IMR-90 (cell line): ENCODE measurements around the gene PACSIN2. TPM values are rescaled to one million over a fixed set of nuclear protein-coding genes. Genes with fewer than 3 reads are reported as not detected.

Source experiments
- ATAC-seq: fragments of 200-7000 bp; cut with Tn5 transposase; 2 replicates; pipeline ENCODE4 v1.9.1; 2020; ENCODE audit warnings: low read depth, mild to moderate bottlenecking, moderate library complexity
- BruUV-seq: library from RNA; stranded (reverse); fragments of 400-500 nt; replicated peaks from 2 replicates; lab custom pipeline; 2021; lab: Mats Ljungman, UMichigan
- CTCF ChIA-PET: fragments of 300-600 bp; formaldehyde crosslinking; extraction: SDS; loops from one replicate; lab custom pipeline; 2021; ENCODE audit warnings: antibody characterized with exemption; lab: Yijun Ruan, JAX
- POLR2A ChIA-PET: fragments of 300-600 bp; sonication (Branson Sonifier 250); formaldehyde crosslinking; loops from one replicate; lab custom pipeline; 2022; ENCODE audit warnings: antibody characterized with exemption; ENCODE audit not compliant: unreplicated experiment; lab: Charles Lee
- DNase-seq: peaks from one replicate; pipeline ENCODE4 v3.0.0; 2013
- H2AFZ ChIP-seq: replicated peaks from 2 replicates; pipeline ENCODE3; 2013; ENCODE audit warnings: low read length, mild to moderate bottlenecking; ENCODE audit not compliant: poor library complexity
- H2AK5ac ChIP-seq: 2 replicates; pipeline ENCODE4 v1.6.1; 2013; ENCODE audit warnings: low read depth, low read length, inconsistent platforms
- H2AK9ac ChIP-seq: replicated peaks from 2 replicates; pipeline ENCODE3; 2013; ENCODE audit warnings: mild to moderate bottlenecking, low read depth, low read length, moderate library complexity; ENCODE audit not compliant: poor library complexity
- H2BK120ac ChIP-seq: 2 replicates; pipeline ENCODE4 v1.6.1; 2013; ENCODE audit warnings: low read depth, low read length, inconsistent platforms
- H2BK15ac ChIP-seq: 3 replicates; pipeline ENCODE4 v1.6.1; 2013; ENCODE audit warnings: low read depth, low read length, inconsistent platforms
- H2BK20ac ChIP-seq: 2 replicates; pipeline ENCODE4 v1.6.1; 2013; ENCODE audit warnings: low read depth, mild to moderate bottlenecking, inconsistent platforms, low read length, moderate library complexity
- H2BK5ac ChIP-seq: 2 replicates; pipeline ENCODE4 v1.6.1; 2013; ENCODE audit warnings: mild to moderate bottlenecking, low read depth, low read length, inconsistent platforms; ENCODE audit not compliant: poor library complexity, severe bottlenecking
- H3K14ac ChIP-seq: replicated peaks from 2 replicates; pipeline ENCODE4 v1.6.1; 2013; ENCODE audit warnings: low read depth, low read length, inconsistent platforms
- H3K18ac ChIP-seq: 2 replicates; pipeline ENCODE4 v1.6.1; 2013; ENCODE audit warnings: low read depth, low read length, control low read depth
- H3K23ac ChIP-seq: 2 replicates; pipeline ENCODE4 v1.6.1; 2013; ENCODE audit warnings: low read depth, low read length, inconsistent platforms
- H3K27ac ChIP-seq: 2 replicates; pipeline ENCODE4 v1.5.1; 2013; ENCODE audit warnings: mild to moderate bottlenecking, control low read depth, low read length; ENCODE audit not compliant: insufficient read depth
- H3K27me3 ChIP-seq: 2 replicates; pipeline ENCODE4 v1.6.1; 2013; ENCODE audit warnings: low read length; ENCODE audit not compliant: control insufficient read depth, insufficient read depth
- H3K36me3 ChIP-seq: 2 replicates; pipeline ENCODE4 v1.6.1; 2013; ENCODE audit warnings: low read length, mixed read lengths; ENCODE audit not compliant: control insufficient read depth, insufficient read depth
- H3K4ac ChIP-seq: 2 replicates; pipeline ENCODE4 v1.6.1; 2013; ENCODE audit warnings: low read depth, low read length, inconsistent platforms
- H3K4me1 ChIP-seq: 2 replicates; pipeline ENCODE4 v1.6.1; 2013; ENCODE audit warnings: low read length, mixed read lengths; ENCODE audit not compliant: control insufficient read depth, insufficient read depth
- H3K4me2 ChIP-seq: 2 replicates; pipeline ENCODE4 v1.6.1; 2013; ENCODE audit warnings: low read depth, mild to moderate bottlenecking, control low read depth, low read length, moderate library complexity
- H3K4me3 ChIP-seq: 2 replicates; pipeline ENCODE4 v1.5.1; 2013; ENCODE audit warnings: low read depth, mild to moderate bottlenecking, control low read depth, low read length, moderate library complexity; ENCODE audit not compliant: insufficient read depth
- H3K56ac ChIP-seq: 2 replicates; pipeline ENCODE4 v1.6.1; 2013; ENCODE audit warnings: low read length, inconsistent platforms; ENCODE audit not compliant: insufficient read depth; ENCODE audit errors: extremely low read depth
- H3K79me1 ChIP-seq, 2 experiments: 2 replicates each; pipeline ENCODE4 v1.6.1; 2013; ENCODE audit warnings: low read length in 2 of 2, inconsistent platforms in 1 of 2, low read depth in 1 of 2
- H3K9ac ChIP-seq: 2 replicates; pipeline ENCODE4 v1.6.1; 2013; ENCODE audit warnings: low read depth, low read length, control low read depth
- H3K9me1 ChIP-seq: 2 replicates; pipeline ENCODE4 v1.6.1; 2013; ENCODE audit warnings: low read length, inconsistent platforms; ENCODE audit not compliant: insufficient read depth
- H3K9me3 ChIP-seq: 2 replicates; pipeline ENCODE4 v1.6.1; 2013; ENCODE audit warnings: low read length; ENCODE audit not compliant: control insufficient read depth, insufficient read depth
- H4K20me1 ChIP-seq: 2 replicates; pipeline ENCODE4 v1.6.1; 2013; ENCODE audit warnings: low read length, inconsistent platforms; ENCODE audit not compliant: insufficient read depth
- H4K5ac ChIP-seq: 2 replicates; pipeline ENCODE4 v1.6.1; 2013; ENCODE audit warnings: mild to moderate bottlenecking, low read depth, low read length, control low read depth
- H4K8ac ChIP-seq, 2 experiments: 2 replicates each; pipeline ENCODE4 v1.6.1; 2013; ENCODE audit warnings: low read depth in 2 of 2, low read length in 2 of 2, control low read depth in 1 of 2, inconsistent platforms in 1 of 2
- H4K91ac ChIP-seq: 2 replicates; pipeline ENCODE4 v1.6.1; 2013; ENCODE audit warnings: low read depth, low read length, inconsistent platforms; ENCODE audit not compliant: insufficient read depth
- BHLHE40 ChIP-seq: fragments of 150-350 bp; IDR thresholded peaks from 2 replicates; pipeline ENCODE4 v1.6.1; 2016; ENCODE audit warnings: mild to moderate bottlenecking, low read depth, low read length
- CHD1 ChIP-seq: IDR thresholded peaks from 2 replicates; pipeline ENCODE4 v1.6.1; 2012; ENCODE audit warnings: low read depth, low read length, improper control_type of control experiment
- MAZ ChIP-seq: IDR thresholded peaks from 2 replicates; pipeline ENCODE4 v1.6.1; 2012; ENCODE audit warnings: low read depth, mild to moderate bottlenecking, low read length, improper control_type of control experiment, moderate library complexity, borderline replicate concordance
- POLR2A ChIP-seq: IDR thresholded peaks from 2 replicates; pipeline ENCODE4 v1.6.1; 2012; ENCODE audit warnings: mild to moderate bottlenecking, low read depth, low read length
- RAD21 ChIP-seq: IDR thresholded peaks from 2 replicates; pipeline ENCODE4 v1.6.1; 2012; ENCODE audit warnings: low read length, improper control_type of control experiment
- WGBS, 2 experiments: methylation state at CpG; one replicate each; pipeline versions ENCODE4 v1.1.5 to v1.1.7; 2013; ENCODE audit warnings: missing lambda C conversion rate in 2 of 2; ENCODE audit not compliant: insufficient read length in 1 of 2; ENCODE audit errors: extremely low coverage in 2 of 2; 5-methylcytosine and 5-hydroxymethylcytosine counted together
- dilution Hi-C: fragments of 300-500 bp; cut with HindIII; formaldehyde crosslinking; loops from one replicate; pipeline ENCODE4 v1.14.3; 2018; ENCODE audit warnings: low sequenced_read_pairs; ENCODE audit not compliant: unreplicated experiment
- in situ Hi-C: fragments of 300-500 bp; cut with MboI; formaldehyde crosslinking; loops from 3 replicates; pipeline ENCODE4 v1.14.3; 2019; ENCODE audit warnings: low sequenced_read_pairs, inconsistent platforms, mixed read lengths
- intact Hi-C: fragments of 100-400 bp; cut with micrococcal nuclease; formaldehyde crosslinking; loops from 2 replicates; pipeline ENCODE4 v1.10.0; 2022
- polyA plus RNA-seq, 3 experiments: library from polyadenylated mRNA; depleted of rRNA; stranded (reverse); fragments of >200 nt; gene quantifications; 2 replicates each; pipeline ENCODE4 v1.2.3, GENCODE V29; 2012; ENCODE audit warnings: low replicate concordance in 1 of 3
- total RNA-seq: library from RNA; depleted of rRNA; stranded (reverse); fragments of >200 nt; gene quantifications from 2 replicates; pipeline ENCODE4 v1.2.3, GENCODE V29; 2012
- TF ChIP-seq, protein P1 (sequence below): fragments of 150-350 bp; IDR thresholded peaks from 2 replicates; pipeline ENCODE4 v1.6.1; 2016; ENCODE audit warnings: low read depth, mild to moderate bottlenecking, low read length, moderate library complexity, borderline replicate concordance

The PACSIN2 gene
- total and polyA plus RNA-seq, 2 of the 4 experiments (the other 2 are of a cell fraction): 85.0 to 118 TPM

DNA sequence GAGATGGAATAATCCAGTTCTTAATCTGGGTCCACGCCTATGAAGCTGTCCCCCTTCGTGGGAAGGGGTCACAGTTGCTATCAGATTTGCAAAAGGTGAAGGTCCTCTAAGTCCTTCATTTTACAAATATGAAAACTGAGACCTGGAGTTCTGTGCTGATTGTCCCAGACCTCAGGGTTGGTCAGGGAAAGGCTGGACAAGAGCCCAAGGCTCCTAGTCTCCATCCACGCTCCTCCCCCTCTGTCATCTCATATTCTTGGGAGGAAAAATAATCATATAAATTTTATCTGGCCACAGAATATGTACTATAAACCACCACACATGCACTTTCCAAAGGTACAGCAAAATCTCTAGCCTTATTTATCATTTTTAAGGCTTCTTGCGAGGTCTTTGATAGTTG is 5.5 kb downstream of the PACSIN2 start:
- Histone ChIP-seq H3K79me1 (peaks cover 10 to 73% of the 10 kb centered on the region in 2 experiments; a peak in 3 of 4 replicates), H4K20me1 (peaks cover 62% of the 10 kb centered on the region), H3K9me1 (peaks cover 30% of the 10 kb centered on the region), H3K9me3 (no peaks in the 10 kb centered on the region), H3K14ac (no peak overlapping the region), H3K56ac (no peak overlapping the region), H2AK5ac (no peak overlapping the region), H3K4me2 (no peak overlapping the region), H2AFZ (no peak overlapping the region), H2BK15ac (no peak overlapping the region), H3K27ac (no peak overlapping the region), H2AK9ac (no peak overlapping the region), H3K4ac (no peak overlapping the region), H2BK5ac (no peak overlapping the region), H2BK20ac (no peak overlapping the region), H3K4me3 (no peak overlapping the region), H4K8ac (no peak overlapping the region), H3K23ac (no peak overlapping the region), H4K5ac (no peak overlapping the region), H2BK120ac (no peak overlapping the region), H3K9ac (no peak overlapping the region), H3K18ac (no peak overlapping the region), H3K27me3 (no peaks in the 10 kb centered on the region), H4K91ac (no peak overlapping the region), H3K4me1 (peaks cover 23% of the 10 kb centered on the region), H3K36me3 (no peaks in the 10 kb centered on the region)
- WGBS, 2 experiments: no CpG with 5 or more reads among the region's 4 CpGs
- dilution Hi-C loops: no loop called here
- ChIA-PET CTCF (no interaction called here), POLR2A (no interaction called here)
- TF ChIP-seq, protein P1, sequence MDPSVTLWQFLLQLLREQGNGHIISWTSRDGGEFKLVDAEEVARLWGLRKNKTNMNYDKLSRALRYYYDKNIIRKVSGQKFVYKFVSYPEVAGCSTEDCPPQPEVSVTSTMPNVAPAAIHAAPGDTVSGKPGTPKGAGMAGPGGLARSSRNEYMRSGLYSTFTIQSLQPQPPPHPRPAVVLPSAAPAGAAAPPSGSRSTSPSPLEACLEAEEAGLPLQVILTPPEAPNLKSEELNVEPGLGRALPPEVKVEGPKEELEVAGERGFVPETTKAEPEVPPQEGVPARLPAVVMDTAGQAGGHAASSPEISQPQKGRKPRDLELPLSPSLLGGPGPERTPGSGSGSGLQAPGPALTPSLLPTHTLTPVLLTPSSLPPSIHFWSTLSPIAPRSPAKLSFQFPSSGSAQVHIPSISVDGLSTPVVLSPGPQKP: no peak
- TF ChIP-seq MAZ (no peak), CHD1 (no peak), POLR2A (no peak), RAD21 (no peak), BHLHE40 (no peak)
- DNase-seq: no peak
- in situ Hi-C loops: no loop called here
- no peak for ATAC-seq
- BruUV-seq: no TSS peak
- intact Hi-C loops: no loop called here
